Keratinocyte (primary cell): ENCODE measurements around the gene ABHD13.

Experiments used
- CTCF ChIP-seq, 3 experiments: IDR thresholded peaks in 1 of 3; conservative IDR thresholded peaks in 1 of 3; optimal IDR thresholded peaks in 1 of 3; 2 replicates in 2 of 3; 3 replicates in 1 of 3; pipeline versions ENCODE3 to v1.5.1; 2011; ENCODE audit warnings: low read length in 3 of 3, mild to moderate bottlenecking in 3 of 3, moderate library complexity in 2 of 3, control low read depth in 1 of 3, inconsistent platforms in 1 of 3; ENCODE audit not compliant: insufficient read depth in 2 of 3; ENCODE audit errors: extremely low read depth in 1 of 3
- EZH2 ChIP-seq: IDR thresholded peaks from one replicate; pipeline ENCODE4 v1.6.1; 2012; ENCODE audit warnings: inconsistent platforms, mild to moderate bottlenecking, low read length, moderate library complexity

GRCh38 chr13:108178078-108178477, 40.1 kb upstream of the ABHD13 start:
- TF ChIP-seq CTCF (optimal IDR thresholded peaks at IDR 0.05 in 1 of 3, IDR thresholded peaks at IDR 0.05 in 1 of 3, conservative IDR thresholded peaks at IDR 0.05 in 1 of 3; ENCODE audit: extremely low read depth in 1 of 3, insufficient read depth in 2 of 3, low read length in 3 of 3), result no peak
- TF ChIP-seq EZH2, result no peak
